NCI-H82 treated with DMSO at 0.1 percent for 48 hours (cell line): ENCODE data around the gene ACTN1.

ENCODE experiments used
- DNase-seq: peaks from one replicate; lab custom pipeline; 2025; ENCODE audit not compliant: unreplicated experiment; lab: John Stamatoyannopoulos, UW

The ACTN1 gene

DNA sequence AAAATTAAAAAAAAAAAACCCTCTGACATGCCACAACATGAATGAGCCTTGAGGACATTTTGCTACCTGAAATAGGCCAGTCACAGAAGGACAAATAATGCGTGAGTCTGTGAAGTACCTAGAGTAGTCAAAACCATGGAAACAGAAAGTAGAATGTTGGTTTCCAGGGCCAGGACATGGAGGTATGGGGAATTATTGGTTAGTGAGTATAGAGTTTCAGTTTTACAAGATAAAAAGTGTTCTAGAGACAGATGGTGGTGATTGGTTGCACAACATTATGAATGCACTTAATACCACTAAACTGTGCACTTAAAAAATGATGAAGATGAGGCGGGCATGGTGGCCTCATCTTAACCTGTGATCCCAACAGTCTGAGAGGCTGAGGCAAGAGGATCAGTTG, 138.6 kb downstream of the ACTN1 start:
- DNase-seq: no peak

- no peak for DNase-seq
These were observed 143.0 kb downstream of the ACTN1 start for GRCh38 chr14:68836082-68836481.

- DNase-seq: no peak
These were observed 144.3 kb downstream of the ACTN1 start for GRCh38 chr14:68834816-68835215.

- DNase-seq: no peak
These were observed 150.4 kb downstream of the ACTN1 start for GRCh38 chr14:68828698-68829097.

- no peak for DNase-seq
These were observed 153.4 kb downstream of the ACTN1 start for GRCh38 chr14:68825729-68826128.

GRCh38 chr14:68824517-68825347, 154.4 kb downstream of the ACTN1 start:
- peak; percentile 16 for DNase-seq

DNA sequence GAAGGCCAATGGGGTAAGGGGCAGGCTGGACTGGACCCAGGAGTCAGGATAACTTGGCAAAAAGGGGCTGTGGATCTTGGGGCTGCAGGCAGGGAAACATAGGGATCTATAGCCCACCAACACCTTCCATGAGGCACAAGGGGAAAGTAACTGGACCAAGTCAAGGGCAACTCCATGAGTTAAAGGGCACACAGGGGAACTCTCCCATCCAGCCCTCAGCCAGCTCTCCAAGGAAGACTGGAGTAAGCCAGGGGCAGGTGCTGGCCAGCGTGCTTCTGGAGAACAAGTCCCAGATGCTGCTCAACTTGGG, 154.9 kb downstream of the ACTN1 start:
- no peak for DNase-seq
